Activated CD8-positive, alpha-beta T cell treated with anti-CD3 and anti-CD28 coated beads, Interleukin-2, amount 10 ng/mL, durations not matched to agents 7 days and 5 days (primary cell): Measurements from ENCODE around the gene HERPUD1. TPM values are rescaled to one million over a fixed set of nuclear protein-coding genes. Genes with fewer than 3 reads are reported as not detected.
"Not testable (repeated sequence)": the region's sequence is repeated elsewhere in the genome, so short reads cannot be mapped to it uniquely, and the experiment has no call there.

Experiments used
- ATAC-seq: fragments of 150-1000 bp; cut with Tn5 transposase; one replicate; pipeline ENCODE4 v1.10.0; 2021; ENCODE audit warnings: moderate library complexity
- CTCF ChIA-PET: fragments of 350-600 bp; sonication (Branson Sonifier 250); formaldehyde crosslinking; loops from one replicate; lab custom pipeline; 2021; ENCODE audit warnings: antibody characterized with exemption; lab: Charles Lee
- POLR2A ChIA-PET: fragments of 350-600 bp; sonication (Branson Sonifier 250); formaldehyde crosslinking; loops from one replicate; lab custom pipeline; 2021; ENCODE audit warnings: antibody characterized with exemption; lab: Charles Lee
- DNase-seq: peaks from one replicate; pipeline ENCODE4 v3.0.0-alpha.2; 2020
- H3K27ac Mint-ChIP-seq: one replicate; pipeline ENCODE4 v1.8.0; 2021; ENCODE audit warnings: mild to moderate bottlenecking, mixed read lengths
- H3K27me3 Mint-ChIP-seq: one replicate; pipeline ENCODE4 v1.8.0; 2021; ENCODE audit warnings: low read depth, mixed read lengths
- H3K36me3 Mint-ChIP-seq: one replicate; pipeline ENCODE4 v1.8.0; 2021; ENCODE audit warnings: low read depth, mixed read lengths
- H3K4me1 Mint-ChIP-seq: one replicate; pipeline ENCODE4 v1.8.0; 2021; ENCODE audit warnings: low read depth, mixed read lengths
- H3K4me3 Mint-ChIP-seq: one replicate; pipeline ENCODE4 v1.8.0; 2021; ENCODE audit warnings: mild to moderate bottlenecking, mixed read lengths
- H3K9me3 Mint-ChIP-seq: one replicate; pipeline ENCODE4 v1.8.0; 2022; ENCODE audit warnings: mixed read lengths; ENCODE audit not compliant: insufficient read depth
- total RNA-seq, 2 experiments: library from RNA; stranded (reverse); gene quantifications; one replicate each; pipeline ENCODE4 v1.2.3, GENCODE V29; 2021

HERPUD1 gene
- total RNA-seq, 2 experiments from 2014 or later: 88.2 to 95.2 TPM

DNA sequence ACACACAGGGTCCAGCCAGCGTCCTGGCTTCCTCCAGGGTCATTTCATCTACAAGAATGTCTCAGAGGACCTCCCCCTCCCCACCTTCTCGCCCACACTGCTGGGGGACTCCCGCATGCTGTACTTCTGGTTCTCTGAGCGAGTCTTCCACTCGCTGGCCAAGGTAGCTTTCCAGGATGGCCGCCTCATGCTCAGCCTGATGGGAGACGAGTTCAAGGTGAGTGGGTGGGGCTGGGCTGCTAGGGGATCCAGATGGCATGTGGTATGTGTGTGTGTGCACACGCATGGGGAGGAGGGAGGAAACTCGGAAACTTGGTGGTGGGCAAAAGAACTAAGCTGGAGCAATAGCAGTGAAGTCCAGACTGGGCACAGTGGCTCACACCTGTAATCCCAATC, 41.4 kb downstream of the HERPUD1 start:
- CTCF ChIA-PET: interaction anchor here (10.2 kb wide), 1 partner anchor 9 kb away, joined by 87 read pairs; no protein-coding TSS in a partner anchor
- no peak overlapping the region for H3K4me3 Mint-ChIP-seq
- H3K9me3 Mint-ChIP-seq: no peaks in the 10 kb centered on the region
- H3K36me3 Mint-ChIP-seq: peaks cover 8% of the 10 kb centered on the region
- no peak for ATAC-seq
- POLR2A ChIA-PET: interaction anchor here (0.6 to 4.4 kb wide), 3 partner anchors 15 to 35 kb away, joined by 3 to 21 read pairs (median 3); partner anchors contain the start of gene NLRC5
- H3K4me1 Mint-ChIP-seq: peaks cover 32% of the 10 kb centered on the region
- H3K27me3 Mint-ChIP-seq: no peaks in the 10 kb centered on the region
- DNase-seq: no peak
- no peak overlapping the region for H3K27ac Mint-ChIP-seq

DNA sequence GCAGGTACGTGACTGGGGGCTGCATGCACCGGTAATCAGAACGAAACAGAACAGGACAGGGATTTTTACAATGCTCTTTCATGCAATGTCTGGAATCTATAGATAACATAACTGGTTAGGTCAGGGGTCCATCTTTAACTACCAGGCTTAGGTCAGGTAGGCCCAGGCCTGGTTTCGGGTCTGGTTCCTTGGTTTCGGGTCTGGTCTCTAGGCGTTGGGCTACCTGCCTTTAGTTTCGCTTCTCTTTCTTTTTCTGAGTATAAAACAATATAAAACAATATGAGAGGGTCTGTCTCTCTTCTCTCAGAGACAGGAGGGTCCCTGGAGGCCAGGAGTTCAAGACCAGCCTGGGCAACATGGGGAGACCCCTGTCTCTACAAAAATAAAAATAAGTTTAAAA, 42.0 kb downstream of the HERPUD1 start:
- H3K4me1 Mint-ChIP-seq: peaks cover 32% of the 10 kb centered on the region
- H3K9me3 Mint-ChIP-seq, POLR2A ChIA-PET, H3K27ac Mint-ChIP-seq, DNase-seq, H3K36me3 Mint-ChIP-seq, H3K27me3 Mint-ChIP-seq, H3K4me3 Mint-ChIP-seq, ATAC-seq: not testable (repeated sequence)
- CTCF ChIA-PET: interaction anchor here (1.4 to 10.2 kb wide), 2 partner anchors 10 to 13 kb away, joined by 4 to 87 read pairs; no protein-coding TSS in a partner anchor

DNA sequence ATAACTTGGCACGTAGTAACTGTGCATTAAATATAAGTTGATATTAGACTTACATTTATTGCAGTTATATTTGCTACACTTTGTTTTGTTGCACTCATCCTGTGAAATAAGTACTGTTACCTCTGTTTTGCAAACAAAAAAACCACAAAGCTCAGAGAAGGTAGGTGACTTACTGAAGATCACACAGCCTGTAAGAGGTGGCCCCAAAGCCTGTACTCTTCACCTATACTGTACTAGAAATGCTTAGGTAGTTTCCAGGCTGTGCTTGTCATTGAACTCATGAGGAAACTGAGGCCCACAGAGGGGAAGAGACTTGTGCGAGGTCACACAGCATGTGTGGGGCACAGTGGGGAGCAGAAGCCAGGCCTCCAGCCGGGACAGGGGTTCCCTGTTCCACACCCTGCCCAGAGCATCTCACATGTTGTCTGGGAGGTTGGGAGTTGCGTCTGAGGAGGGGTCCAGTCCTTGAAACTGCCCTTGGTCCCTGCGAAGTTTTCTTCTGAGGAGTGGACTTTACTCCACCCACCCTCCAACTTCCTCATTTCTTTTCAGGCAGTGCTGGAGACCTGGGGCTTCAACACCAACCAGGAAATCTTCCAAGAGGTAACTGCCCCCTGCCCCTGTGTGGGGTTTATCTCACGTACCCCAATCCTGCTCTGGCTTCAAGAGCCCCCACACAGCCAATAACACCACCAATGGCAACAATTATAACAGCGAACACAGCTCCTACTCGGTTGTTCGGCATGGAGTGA, 42.8 kb downstream of the HERPUD1 start:
- H3K27me3 Mint-ChIP-seq: no peaks in the 10 kb centered on the region
- H3K36me3 Mint-ChIP-seq: peaks cover 8% of the 10 kb centered on the region
- peak overlapping the region; percentile 16 for H3K27ac Mint-ChIP-seq
- POLR2A ChIA-PET: interaction anchor here (0.7 kb wide), 1 partner anchor 43 kb away, joined by 5 read pairs; no protein-coding TSS in a partner anchor
- CTCF ChIA-PET: interaction anchor here (1.4 to 10.2 kb wide), 2 partner anchors 10 to 13 kb away, joined by 4 to 87 read pairs; no protein-coding TSS in a partner anchor
- DNase-seq: no peak
- H3K9me3 Mint-ChIP-seq: no peaks in the 10 kb centered on the region
- no peak for ATAC-seq
- no peak overlapping the region for H3K4me3 Mint-ChIP-seq
- H3K4me1 Mint-ChIP-seq: peaks cover 35% of the 10 kb centered on the region

DNA sequence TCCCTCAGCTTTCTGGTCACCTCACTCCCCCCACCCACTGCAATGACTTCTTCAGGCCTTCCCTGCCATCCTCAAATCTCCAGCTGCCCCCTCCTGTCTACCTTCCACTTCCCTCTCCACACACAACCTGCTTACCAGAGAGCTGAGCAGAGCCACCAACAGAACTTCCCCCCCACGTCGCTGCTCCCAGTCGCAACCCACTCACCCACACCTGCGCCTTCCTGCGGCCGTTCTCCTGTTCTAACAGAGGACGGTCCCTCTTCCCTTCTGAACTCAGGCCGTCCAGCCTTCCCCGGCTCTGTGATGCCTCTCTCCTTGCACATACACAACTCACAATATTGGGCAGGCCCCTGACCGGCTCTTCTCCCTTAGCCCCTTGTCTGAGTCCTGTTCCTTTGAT, 43.8 kb downstream of the HERPUD1 start:
- ChIA-PET CTCF (interaction anchor here (10.2 kb wide), 1 partner anchor 11 kb away, joined by 87 read pairs; no protein-coding TSS in a partner anchor), POLR2A (no interaction called here)
- Mint-ChIP-seq H3K9me3 (no peaks in the 10 kb centered on the region), H3K4me1 (peaks cover 41% of the 10 kb centered on the region), H3K4me3 (no peak overlapping the region), H3K27me3 (no peaks in the 10 kb centered on the region), H3K36me3 (peaks cover 11% of the 10 kb centered on the region), H3K27ac (no peak overlapping the region)
- ATAC-seq (no peak), DNase-seq (no peak)

DNA sequence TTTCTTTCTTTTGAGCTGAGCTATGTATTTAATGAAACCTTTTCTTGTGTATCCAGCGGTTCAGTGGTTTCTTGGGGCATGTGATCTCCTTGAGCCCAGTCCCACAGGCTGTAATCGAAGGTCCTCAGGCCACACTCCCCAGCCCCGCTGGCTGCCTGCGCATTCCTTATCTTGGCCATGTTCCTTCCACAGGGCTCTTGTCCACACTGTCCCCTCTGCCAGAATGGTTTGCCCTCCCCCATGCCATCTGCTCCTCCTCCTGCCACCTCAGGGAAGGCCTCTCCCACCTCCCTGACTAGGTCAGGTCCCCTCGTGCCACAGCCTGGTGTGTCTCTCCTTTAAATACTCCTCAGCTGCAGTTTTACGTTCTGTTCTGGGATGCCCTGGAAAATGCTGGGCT, 45.3 kb downstream of the HERPUD1 start:
- Mint-ChIP-seq H3K27ac (no peak overlapping the region), H3K4me1 (peaks cover 53% of the 10 kb centered on the region), H3K9me3 (no peaks in the 10 kb centered on the region), H3K4me3 (no peak overlapping the region), H3K27me3 (no peaks in the 10 kb centered on the region), H3K36me3 (peaks cover 25% of the 10 kb centered on the region)
- ChIA-PET POLR2A (interaction anchor here (0.6 to 2.1 kb wide), 3 partner anchors 9 to 30 kb away, joined by 3 to 8 read pairs (median 4); partner anchors contain the start of gene NLRC5), CTCF (interaction anchor here (10.2 kb wide), 1 partner anchor 13 kb away, joined by 87 read pairs; no protein-coding TSS in a partner anchor)
- DNase-seq (no peak), ATAC-seq (no peak)

DNA sequence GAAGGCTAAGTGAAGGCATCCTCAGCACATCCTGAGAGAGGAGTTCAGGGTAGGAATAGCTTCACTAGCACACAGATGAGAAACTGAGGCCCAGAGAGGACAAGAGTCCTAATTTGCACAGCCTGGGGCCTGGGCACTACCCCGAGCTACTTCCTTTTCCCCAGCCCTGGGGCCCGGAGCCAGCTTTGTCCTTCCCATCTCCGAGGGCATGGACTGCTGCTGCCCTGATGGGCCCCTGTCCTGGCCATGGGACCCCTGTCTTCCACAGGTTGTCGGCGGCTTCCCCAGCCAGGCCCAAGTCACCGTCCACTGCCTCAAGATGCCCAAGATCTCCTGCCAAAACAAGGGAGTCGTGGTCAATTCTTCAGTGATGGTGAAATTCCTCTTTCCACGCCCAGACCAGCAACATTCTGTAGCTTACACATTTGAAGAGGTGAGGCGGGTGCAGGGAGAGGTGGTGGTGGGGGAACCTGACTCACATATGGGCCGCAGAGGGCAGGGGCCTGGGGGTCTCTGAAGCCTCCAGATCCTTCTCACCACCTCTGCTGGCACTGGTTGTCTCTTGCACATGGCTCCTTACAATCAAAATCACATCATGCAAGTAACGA, 46.0 kb downstream of the HERPUD1 start:
- Mint-ChIP-seq H3K27ac (no peak overlapping the region), H3K36me3 (peaks cover 31% of the 10 kb centered on the region), H3K4me3 (no peak overlapping the region), H3K9me3 (no peaks in the 10 kb centered on the region), H3K4me1 (peaks cover 58% of the 10 kb centered on the region), H3K27me3 (no peaks in the 10 kb centered on the region)
- no peak for ATAC-seq
- POLR2A ChIA-PET: interaction anchor here (0.6 to 2.1 kb wide), 2 partner anchors 11 to 29 kb away, joined by 3 to 8 read pairs; partner anchors contain the start of gene NLRC5
- no peak for DNase-seq
- CTCF ChIA-PET: interaction anchor here (10.2 kb wide), 1 partner anchor 14 kb away, joined by 87 read pairs; no protein-coding TSS in a partner anchor

DNA sequence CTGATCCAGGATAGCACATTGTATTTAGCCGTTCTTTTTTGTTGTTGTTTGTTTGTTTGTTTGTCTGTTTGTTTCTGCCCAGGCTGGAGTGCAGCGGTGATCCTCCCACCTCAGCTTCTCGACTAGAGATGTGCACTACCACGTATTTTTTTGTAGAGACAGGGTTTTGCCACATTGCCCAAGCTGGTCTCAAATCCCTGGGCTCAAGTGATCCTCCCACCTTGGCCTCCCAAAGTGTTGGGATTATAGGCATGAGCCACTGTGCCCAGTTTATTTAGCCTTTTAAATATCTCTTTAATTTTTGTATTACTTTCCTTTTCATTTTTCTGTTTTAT, 48.2 kb downstream of the HERPUD1 start:
- Mint-ChIP-seq H3K27ac (peak overlapping the region; percentile 1), H3K4me3 (no peak overlapping the region), H3K36me3 (peaks cover 47% of the 10 kb centered on the region), H3K27me3 (no peaks in the 10 kb centered on the region), H3K9me3 (no peaks in the 10 kb centered on the region), H3K4me1 (peaks cover 66% of the 10 kb centered on the region)
- ATAC-seq (no peak), DNase-seq (no peak)
- ChIA-PET CTCF (interaction anchor here (10.2 kb wide), 1 partner anchor 16 kb away, joined by 87 read pairs; no protein-coding TSS in a partner anchor), POLR2A (interaction anchor here (0.8 kb wide), 1 partner anchor 9 kb away, joined by 3 read pairs; the partner anchor contains the start of gene NLRC5)

DNA sequence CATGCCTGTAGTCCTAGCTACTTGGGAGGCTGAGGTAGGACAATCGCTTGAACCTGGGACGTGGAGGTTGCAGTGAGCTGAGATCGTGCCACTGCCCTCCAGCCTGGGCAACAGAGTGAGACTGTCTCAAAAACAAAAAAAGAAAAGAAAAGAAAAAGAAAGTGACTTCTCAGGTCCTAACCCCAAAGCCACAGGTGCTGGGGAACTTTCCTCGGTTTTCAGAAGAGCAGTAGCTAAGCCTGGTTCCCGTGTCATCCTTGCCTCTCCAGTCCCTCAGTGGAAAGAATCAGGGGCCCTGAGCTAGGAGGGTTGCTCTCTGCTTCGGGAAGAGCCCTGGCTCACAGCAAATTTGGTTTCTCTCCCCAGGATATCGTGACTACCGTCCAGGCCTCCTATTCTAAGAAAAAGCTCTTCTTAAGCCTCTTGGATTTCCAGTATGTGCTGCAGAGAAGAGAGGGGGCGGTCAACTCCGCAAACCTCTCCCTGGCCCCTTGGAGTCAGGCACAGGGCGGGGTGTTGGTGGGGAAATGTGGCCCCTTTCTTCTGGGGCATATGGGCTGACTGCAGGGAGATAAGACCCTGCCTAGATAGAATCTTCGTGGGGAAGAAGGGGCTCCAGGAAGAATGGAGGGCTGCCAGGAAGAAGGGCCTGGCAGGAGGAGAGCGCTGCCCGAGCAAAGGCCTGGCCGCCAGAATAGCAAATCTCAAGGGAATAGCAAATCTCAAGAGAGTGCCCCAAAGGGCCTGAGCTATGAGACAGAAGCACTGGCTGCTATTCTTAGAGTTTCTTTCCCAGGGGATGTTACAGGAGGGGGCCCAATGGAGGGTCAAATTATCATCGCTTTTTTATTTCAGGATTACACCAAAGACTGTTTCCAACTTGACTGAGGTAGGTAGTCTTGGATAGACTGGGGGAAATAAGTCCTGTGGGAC, 49.1 kb downstream of the HERPUD1 start:
- peaks cover 70% of the 10 kb centered on the region for H3K4me1 Mint-ChIP-seq
- ChIA-PET POLR2A (interaction anchor here (0.8 to 1.6 kb wide), 3 partner anchors 9 to 11 kb away, joined by 3 to 4 read pairs (median 3); partner anchors contain the start of gene NLRC5), CTCF (interaction anchor here (1.0 to 10.2 kb wide), 2 partner anchors 11 to 17 kb away, joined by 4 to 87 read pairs; no protein-coding TSS in a partner anchor)
- DNase-seq: no peak
- peaks cover 56% of the 10 kb centered on the region for H3K36me3 Mint-ChIP-seq
- H3K27ac Mint-ChIP-seq: peak overlapping the region; percentile 66
- no peaks in the 10 kb centered on the region for H3K9me3 Mint-ChIP-seq
- peak; percentile 40 for ATAC-seq
- peak overlapping the region; percentile 29 for H3K4me3 Mint-ChIP-seq
- no peaks in the 10 kb centered on the region for H3K27me3 Mint-ChIP-seq

DNA sequence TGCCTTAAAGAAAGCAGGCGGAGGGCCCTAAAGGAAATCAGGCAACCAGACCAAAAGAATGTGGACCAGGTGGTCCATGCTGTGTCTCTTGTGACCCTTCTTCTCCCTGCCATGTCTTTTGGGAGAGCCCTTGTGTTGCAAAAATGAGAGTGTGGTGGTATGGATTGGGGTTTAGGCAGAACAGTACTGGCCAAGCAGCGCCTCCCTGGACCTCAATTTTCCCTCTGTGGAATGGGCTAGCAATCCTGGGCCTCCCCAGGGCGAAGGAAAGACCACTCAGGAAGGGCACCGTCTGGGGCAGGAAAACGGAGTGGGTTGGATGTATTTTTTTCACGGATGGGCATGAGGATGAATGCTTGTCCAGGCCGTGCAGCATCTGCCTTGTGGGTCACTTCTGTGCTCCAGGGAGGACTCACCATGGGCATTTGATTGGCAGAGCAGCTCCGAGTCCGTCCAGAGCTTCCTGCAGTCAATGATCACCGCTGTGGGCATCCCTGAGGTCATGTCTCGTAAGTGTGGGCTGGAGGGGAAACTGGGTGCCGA, 49.9 kb downstream of the HERPUD1 start:
- H3K9me3 Mint-ChIP-seq: no peaks in the 10 kb centered on the region
- ATAC-seq (no peak), DNase-seq (no peak)
- peaks cover 56% of the 10 kb centered on the region for H3K36me3 Mint-ChIP-seq
- ChIA-PET POLR2A (interaction anchor here (1.0 to 1.6 kb wide), 3 partner anchors 10 to 12 kb away, joined by 3 to 4 read pairs (median 4); no protein-coding TSS in a partner anchor), CTCF (interaction anchor here (8.5 to 10.2 kb wide), 2 partner anchors 16 to 18 kb away, joined by 87 to 107 read pairs; no protein-coding TSS in a partner anchor)
- peak overlapping the region; percentile 66 for H3K27ac Mint-ChIP-seq
- H3K4me1 Mint-ChIP-seq: peaks cover 72% of the 10 kb centered on the region
- no peaks in the 10 kb centered on the region for H3K27me3 Mint-ChIP-seq
- no peak overlapping the region for H3K4me3 Mint-ChIP-seq

DNA sequence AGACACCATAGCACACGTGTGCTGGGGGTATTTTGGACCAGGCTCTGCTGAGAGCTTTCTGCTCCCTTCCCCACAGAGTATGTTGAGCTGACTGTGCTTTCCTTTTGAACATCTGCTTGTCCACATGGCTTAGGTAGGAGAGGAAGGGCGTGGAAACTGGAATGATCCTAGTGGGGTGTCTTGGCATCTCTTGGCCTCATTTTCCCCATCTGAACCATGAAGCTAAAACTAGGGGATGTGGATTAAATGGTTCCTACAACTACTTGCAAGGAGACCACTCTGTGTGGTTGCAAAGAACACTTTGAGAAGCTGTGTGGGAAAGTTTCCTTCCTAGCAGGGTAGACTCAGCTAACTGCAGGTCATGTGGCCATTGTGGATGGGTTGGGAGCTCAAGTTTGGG, 50.8 kb downstream of the HERPUD1 start:
- Mint-ChIP-seq H3K36me3 (peaks cover 58% of the 10 kb centered on the region), H3K4me3 (no peak overlapping the region), H3K4me1 (peaks cover 75% of the 10 kb centered on the region), H3K27ac (peak overlapping the region; percentile 78), H3K9me3 (no peaks in the 10 kb centered on the region), H3K27me3 (no peaks in the 10 kb centered on the region)
- ChIA-PET CTCF (interaction anchor here (1.1 to 8.5 kb wide), 2 partner anchors 17 to 59 kb away, joined by 3 to 107 read pairs; no protein-coding TSS in a partner anchor), POLR2A (interaction anchor here (1.0 to 1.9 kb wide), 6 partner anchors 10 to 57 kb away, joined by 3 to 6 read pairs (median 4); no protein-coding TSS in a partner anchor)
- DNase-seq: no peak
- no peak for ATAC-seq
